Measurements from ENCODE around the gene KRTAP4-1.

- TF ChIP-seq CTCF (IDR thresholded peaks at IDR 0.05) (no peak), POLR2AphosphoS5 (IDR thresholded peaks at IDR 0.05) (no peak), POLR2A (IDR thresholded peaks at IDR 0.05) (no peak)
These were observed 14.8 kb upstream of the KRTAP4-1 start for GRCh38 chr17:41199421-41200078.

Data from sigmoid colon (tissue), 4 donors.